GM06990 (cell line): ENCODE results near the gene FNBP1L.

ENCODE experiments used
- DNase-seq: peaks from one replicate; pipeline ENCODE4 v3.0.0-alpha.2; 2011; ENCODE audit not compliant: insufficient read length; ENCODE audit errors: extremely low read depth
- H3K27me3 ChIP-seq: replicated peaks from 2 replicates; pipeline ENCODE4 v1.6.0; 2011; ENCODE audit warnings: low read length; ENCODE audit not compliant: control insufficient read depth, insufficient read depth
- H3K36me3 ChIP-seq: 2 replicates; pipeline ENCODE4 v1.5.1; 2011; ENCODE audit warnings: low read length; ENCODE audit not compliant: control insufficient read depth, insufficient read depth
- H3K4me3 ChIP-seq: replicated peaks from 2 replicates; pipeline ENCODE4 v1.5.1; 2011; ENCODE audit warnings: low read depth, mild to moderate bottlenecking, control low read depth, low read length
- TF ChIP-seq, protein P1 (sequence below): IDR thresholded peaks from 2 replicates; pipeline ENCODE4 v1.5.1; 2011; ENCODE audit warnings: low read length, control low read depth, mild to moderate bottlenecking, inconsistent platforms; ENCODE audit not compliant: insufficient read depth, poor library complexity, severe bottlenecking

Gene FNBP1L

DNA sequence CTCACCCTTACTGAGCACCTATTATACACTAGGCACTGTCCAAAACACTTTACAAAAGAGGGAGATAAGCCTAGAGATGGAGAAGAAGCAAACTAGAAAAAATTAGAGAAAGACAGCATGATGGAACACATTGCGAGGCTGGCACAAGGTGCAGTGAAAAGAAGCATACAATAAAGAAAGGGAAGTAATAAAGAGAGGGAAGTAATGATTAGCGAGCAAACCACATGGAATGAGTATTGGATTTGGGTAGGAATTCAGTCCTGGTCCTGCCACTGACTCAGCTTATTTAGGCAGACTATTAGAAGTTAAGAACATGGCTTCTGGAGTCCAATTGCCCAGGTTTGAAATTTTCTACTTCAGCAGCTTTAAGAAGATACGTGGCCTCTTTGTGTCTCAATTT lies 32.6 kb upstream of the FNBP1L start:
- H3K36me3 ChIP-seq, result no peaks in the 10 kb centered on the region
- DNase-seq, result no peak
- no peaks in the 10 kb centered on the region for H3K27me3 ChIP-seq
- TF ChIP-seq, protein P1, sequence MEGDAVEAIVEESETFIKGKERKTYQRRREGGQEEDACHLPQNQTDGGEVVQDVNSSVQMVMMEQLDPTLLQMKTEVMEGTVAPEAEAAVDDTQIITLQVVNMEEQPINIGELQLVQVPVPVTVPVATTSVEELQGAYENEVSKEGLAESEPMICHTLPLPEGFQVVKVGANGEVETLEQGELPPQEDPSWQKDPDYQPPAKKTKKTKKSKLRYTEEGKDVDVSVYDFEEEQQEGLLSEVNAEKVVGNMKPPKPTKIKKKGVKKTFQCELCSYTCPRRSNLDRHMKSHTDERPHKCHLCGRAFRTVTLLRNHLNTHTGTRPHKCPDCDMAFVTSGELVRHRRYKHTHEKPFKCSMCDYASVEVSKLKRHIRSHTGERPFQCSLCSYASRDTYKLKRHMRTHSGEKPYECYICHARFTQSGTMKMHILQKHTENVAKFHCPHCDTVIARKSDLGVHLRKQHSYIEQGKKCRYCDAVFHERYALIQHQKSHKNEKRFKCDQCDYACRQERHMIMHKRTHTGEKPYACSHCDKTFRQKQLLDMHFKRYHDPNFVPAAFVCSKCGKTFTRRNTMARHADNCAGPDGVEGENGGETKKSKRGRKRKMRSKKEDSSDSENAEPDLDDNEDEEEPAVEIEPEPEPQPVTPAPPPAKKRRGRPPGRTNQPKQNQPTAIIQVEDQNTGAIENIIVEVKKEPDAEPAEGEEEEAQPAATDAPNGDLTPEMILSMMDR, result no peak
- H3K4me3 ChIP-seq, result no peak overlapping the region

DNA sequence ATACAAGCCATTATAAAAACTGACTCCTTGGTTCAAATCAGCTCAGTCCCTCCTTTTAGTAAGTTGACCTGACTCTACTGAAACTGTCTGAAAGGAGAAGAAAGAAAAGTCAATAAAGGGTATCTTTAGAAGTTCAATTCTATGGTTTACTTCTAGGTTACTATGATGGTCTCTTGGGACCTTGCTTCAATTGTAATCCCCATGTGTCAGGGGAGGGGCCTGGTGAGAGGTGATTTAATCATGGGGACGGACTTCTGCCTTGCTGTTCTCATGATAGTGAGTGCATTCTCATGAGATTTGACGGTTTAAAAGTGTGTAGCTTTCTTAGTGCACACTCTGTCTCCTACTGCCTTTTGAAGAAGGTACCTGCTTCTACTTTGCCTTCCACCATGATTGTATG lies 31.7 kb upstream of the FNBP1L start:
- TF ChIP-seq, protein P1, result no peak

DNA sequence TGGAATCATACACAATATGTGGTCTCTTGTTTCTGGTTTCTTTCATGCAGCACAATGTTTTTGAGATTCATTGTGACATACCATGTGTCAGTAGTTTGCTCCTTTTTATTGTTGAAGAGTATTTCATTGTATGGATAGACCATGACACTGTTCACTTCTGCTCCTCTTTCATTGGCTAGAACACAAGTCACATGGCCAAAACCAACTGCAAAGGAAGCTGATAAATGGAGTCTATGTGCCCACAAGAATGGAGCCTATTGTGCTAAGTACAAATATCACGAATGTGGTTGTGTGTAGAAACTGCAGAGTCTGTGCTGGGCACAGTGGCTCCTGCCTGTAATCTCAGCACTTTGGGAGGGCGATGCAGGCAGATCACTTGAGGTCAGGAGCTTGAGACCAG lies 28.6 kb upstream of the FNBP1L start:
- Histone ChIP-seq H3K4me3 (no peak overlapping the region), H3K27me3 (no peaks in the 10 kb centered on the region), H3K36me3 (no peaks in the 10 kb centered on the region)
- DNase-seq, result no peak
- TF ChIP-seq, protein P1, result no peak

More for the DNA sequence above, 31.7 kb upstream of the FNBP1L start:
- DNase-seq, result no peak
- Histone ChIP-seq H3K27me3 (no peaks in the 10 kb centered on the region), H3K36me3 (no peaks in the 10 kb centered on the region), H3K4me3 (no peak overlapping the region)

DNA sequence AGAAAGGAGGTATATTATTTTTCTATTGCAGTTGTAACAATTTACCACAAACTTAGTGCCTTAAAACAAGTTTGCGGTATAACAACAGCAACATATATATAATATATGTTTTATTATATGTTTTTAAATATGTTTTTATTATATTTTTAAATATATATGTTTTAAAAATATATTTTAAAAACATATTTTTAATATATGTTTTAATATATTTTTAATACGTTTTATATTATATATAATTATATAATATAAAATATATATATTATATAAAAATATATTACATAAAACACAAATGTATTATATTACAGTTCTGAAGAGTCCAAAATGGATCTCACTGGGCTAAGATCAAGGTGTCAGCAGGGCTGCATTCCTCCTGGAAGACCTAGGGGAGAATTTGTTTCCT lies 27.5 kb upstream of the FNBP1L start:
- no peaks in the 10 kb centered on the region for H3K36me3 ChIP-seq
- H3K27me3 ChIP-seq, result no peaks in the 10 kb centered on the region
- DNase-seq, result no peak
- TF ChIP-seq, protein P1, result no peak
- H3K4me3 ChIP-seq, result no peak overlapping the region

DNA sequence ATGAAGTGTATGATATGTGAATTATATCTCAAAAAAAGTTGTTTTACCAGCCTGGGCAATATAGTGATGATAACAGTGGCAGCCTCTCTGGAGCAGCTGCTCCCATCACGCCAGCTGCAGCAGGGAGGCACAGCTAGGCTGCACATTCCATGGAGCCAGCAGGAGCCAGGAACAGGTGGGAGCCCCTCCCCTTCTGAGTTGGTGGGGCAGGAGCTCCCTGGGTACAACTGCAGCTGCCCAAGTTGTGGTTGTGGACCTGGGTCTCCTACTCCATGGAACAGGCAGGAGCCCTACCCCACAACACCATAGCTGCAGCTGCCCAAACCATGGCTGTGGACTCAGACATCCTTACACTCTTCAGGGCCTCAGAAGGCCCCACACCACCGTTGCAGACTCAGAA lies 21.7 kb upstream of the FNBP1L start:
- no peak overlapping the region for H3K4me3 ChIP-seq
- DNase-seq, result no peak
- H3K27me3 ChIP-seq, result no peaks in the 10 kb centered on the region
- H3K36me3 ChIP-seq, result no peaks in the 10 kb centered on the region
- TF ChIP-seq, protein P1, result no peak

DNA sequence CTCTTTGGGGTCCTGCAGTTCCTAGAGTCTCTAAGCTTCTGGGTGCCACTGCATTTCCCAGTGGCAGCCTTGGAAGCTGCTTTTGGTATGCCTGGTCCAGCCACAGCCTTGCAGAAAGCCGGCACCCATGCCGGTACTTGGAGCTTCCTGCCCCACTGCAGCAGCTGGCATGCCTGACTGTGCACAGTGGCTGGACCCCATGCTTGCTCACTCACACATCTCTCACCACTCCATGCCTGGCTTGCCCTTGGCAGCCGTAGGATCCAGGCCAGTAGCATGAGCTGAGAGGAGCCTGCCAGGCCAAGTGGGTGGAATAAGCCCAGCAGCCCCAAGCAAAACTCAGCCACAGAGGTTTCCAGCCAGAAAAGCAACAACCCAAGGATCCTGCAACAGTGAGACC lies 20.3 kb upstream of the FNBP1L start:
- H3K4me3 ChIP-seq, result no peak overlapping the region
- TF ChIP-seq, protein P1, result no peak
- no peaks in the 10 kb centered on the region for H3K27me3 ChIP-seq
- DNase-seq, result no peak
- H3K36me3 ChIP-seq, result no peaks in the 10 kb centered on the region
